ENCODE measurements around the gene HMOX1. TPM values are rescaled to one million over a fixed set of nuclear protein-coding genes. Genes with fewer than 3 reads are reported as not detected.

The HMOX1 gene
- total RNA-seq, 1 experiment from 2014 or later, result 26.4 TPM

GRCh38 chr22:35341090-35341874, 39.6 kb upstream of the HMOX1 start:
- Histone ChIP-seq H3K9me3 (ENCODE audit: control insufficient read depth in 1 of 2, insufficient read depth in 1 of 2, low read depth in 1 of 2, low read length in 2 of 2) (peaks cover 0 to 8% of the 10 kb centered on the region in 2 experiments; a peak in 1 of 4 replicates), H3K9me2 (ENCODE audit: insufficient read depth) (no peaks in the 10 kb centered on the region), H2AFZ (ENCODE audit: low read depth, low read length, poor library complexity, severe bottlenecking) (no peak overlapping the region), H3K9ac (ENCODE audit: low read length) (no peak overlapping the region), H3K27ac (ENCODE audit: low read depth, low read length) (no peak overlapping the region), H3K36me3 (ENCODE audit: control insufficient read depth in 1 of 2, insufficient read depth in 2 of 2, low read length in 2 of 2) (no peaks in the 10 kb centered on the region; a peak in 1 of 4 replicates), H3K79me2 (ENCODE audit: insufficient read depth, low read length) (no peaks in the 10 kb centered on the region), H3K4me1 (ENCODE audit: control insufficient read depth in 1 of 2, insufficient read depth in 2 of 2, low read length in 2 of 2) (no peaks in the 10 kb centered on the region), H3K4me2 (ENCODE audit: low read length) (no peak overlapping the region), H4K20me1 (ENCODE audit: insufficient read depth) (no peaks in the 10 kb centered on the region), H3K27me3 (ENCODE audit: insufficient read depth, low read length) (no peaks in the 10 kb centered on the region), H3K4me3 (replicated peaks in 1 of 2; ENCODE audit: low read depth in 1 of 2, low read length in 2 of 2) (no peak overlapping the region)
- ATAC-seq, result no peak
- ChIA-PET POLR2A (no interaction called here), CTCF (no interaction called here), RAD21 (ENCODE audit: low non-redundant PET in 1 of 2, low total read pairs in 2 of 2, uncharacterized antibody in 2 of 2, unreplicated experiment in 2 of 2) (interaction anchor here in 1 of 2 experiments (1.6 kb wide), 1 partner anchor 9 kb away, joined by 3 read pairs; no protein-coding TSS in a partner anchor)
- no peak for TF ChIP-seq ELF1 (IDR thresholded peaks at IDR 0.05; ENCODE audit: borderline replicate concordance, low read depth)
- no peak for TF ChIP-seq EGR1 (IDR thresholded peaks at IDR 0.05; ENCODE audit: low read depth)
- DNase-seq (ENCODE audit: low read depth, low spot score), result no peak
- BruUV-seq (replicated peaks), result no TSS peak
- intact Hi-C loops (cut with micrococcal nuclease), result no loop called here

DNA sequence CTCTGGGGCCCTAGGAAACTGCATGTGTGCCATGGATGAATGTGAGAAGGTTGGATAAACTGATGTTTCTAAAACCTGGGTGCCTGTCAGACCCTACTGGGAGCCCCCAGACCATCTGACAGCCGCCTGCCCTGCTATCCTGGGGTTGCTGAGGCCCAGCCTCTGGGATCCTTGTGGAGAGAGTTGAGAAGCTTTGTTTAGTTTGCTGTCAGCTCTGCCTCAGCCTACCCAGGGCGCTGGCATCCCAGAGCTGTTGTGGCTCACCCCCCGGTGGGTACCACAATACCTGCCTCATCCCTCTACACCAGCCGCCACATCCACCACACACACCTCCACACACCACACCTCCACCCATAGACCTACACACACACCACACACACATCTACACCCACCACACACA, 38.5 kb upstream of the HMOX1 start:
- ChIA-PET POLR2A (no interaction called here), CTCF (no interaction called here), RAD21 (ENCODE audit: low non-redundant PET in 1 of 2, low total read pairs in 2 of 2, uncharacterized antibody in 2 of 2, unreplicated experiment in 2 of 2) (interaction anchor here in 1 of 2 experiments (1.6 kb wide), 1 partner anchor 8 kb away, joined by 3 read pairs; no protein-coding TSS in a partner anchor)
- Histone ChIP-seq H2AFZ (ENCODE audit: low read depth, low read length, poor library complexity, severe bottlenecking) (no peak overlapping the region), H3K27me3 (ENCODE audit: insufficient read depth, low read length) (no peaks in the 10 kb centered on the region), H3K4me2 (ENCODE audit: low read length) (no peak overlapping the region), H3K9me2 (ENCODE audit: insufficient read depth) (no peaks in the 10 kb centered on the region), H3K36me3 (ENCODE audit: control insufficient read depth in 1 of 2, insufficient read depth in 2 of 2, low read length in 2 of 2) (no peaks in the 10 kb centered on the region; a peak in 1 of 4 replicates), H3K79me2 (ENCODE audit: insufficient read depth, low read length) (no peaks in the 10 kb centered on the region), H4K20me1 (ENCODE audit: insufficient read depth) (no peaks in the 10 kb centered on the region), H3K27ac (ENCODE audit: low read depth, low read length) (peak overlapping the region; percentile 10; the same call in 1 of the 2 replicates), H3K4me1 (ENCODE audit: control insufficient read depth in 1 of 2, insufficient read depth in 2 of 2, low read length in 2 of 2) (no peaks in the 10 kb centered on the region), H3K4me3 (replicated peaks in 1 of 2; ENCODE audit: low read depth in 1 of 2, low read length in 2 of 2) (no peak overlapping the region), H3K9ac (ENCODE audit: low read length) (no peak overlapping the region), H3K9me3 (ENCODE audit: control insufficient read depth in 1 of 2, insufficient read depth in 1 of 2, low read depth in 1 of 2, low read length in 2 of 2) (peaks cover 0 to 8% of the 10 kb centered on the region in 2 experiments; a peak in 1 of 4 replicates)
- ATAC-seq, result no peak
- intact Hi-C loops (cut with micrococcal nuclease), result no loop called here
- DNase-seq (ENCODE audit: low read depth, low spot score), result no peak
- no TSS peak for BruUV-seq (replicated peaks)
- TF ChIP-seq SIN3A (IDR thresholded peaks at IDR 0.05; ENCODE audit: low read depth) (no peak), TCF7L2 (IDR thresholded peaks at IDR 0.05; ENCODE audit: borderline replicate concordance, extremely low read depth, insufficient read depth, insufficient read length) (no peak), EZH2 (IDR thresholded peaks at IDR 0.05) (no peak), YY1 (IDR thresholded peaks at IDR 0.05; ENCODE audit: extremely low read depth, insufficient replicate concordance, low read depth, low read length) (no peak), ZNF274 (IDR thresholded peaks at IDR 0.05; ENCODE audit: low read depth, low read length) (no peak), EZH2phosphoT487 (IDR thresholded peaks at IDR 0.05; ENCODE audit: borderline replicate concordance) (no peak), ATF3 (IDR thresholded peaks at IDR 0.05) (no peak), FOSL1 (IDR thresholded peaks at IDR 0.05; ENCODE audit: low read depth) (no peak), SP1 (IDR thresholded peaks at IDR 0.05; ENCODE audit: low read depth) (no peak), CTCF (IDR thresholded peaks at IDR 0.05 in 2 of 3, conservative IDR thresholded peaks at IDR 0.05 in 1 of 3; ENCODE audit: borderline replicate concordance in 1 of 3, insufficient read depth in 1 of 3, low read depth in 2 of 3, low read length in 2 of 3) (no peak), JUND (IDR thresholded peaks at IDR 0.05) (no peak), ZFX (IDR thresholded peaks at IDR 0.05) (no peak), EGR1 (IDR thresholded peaks at IDR 0.05; ENCODE audit: low read depth) (no peak), POLR2A (IDR thresholded peaks at IDR 0.05; ENCODE audit: borderline replicate concordance, extremely low read depth, insufficient read depth, insufficient read length) (no peak)
- TF ChIP-seq, protein P1, sequence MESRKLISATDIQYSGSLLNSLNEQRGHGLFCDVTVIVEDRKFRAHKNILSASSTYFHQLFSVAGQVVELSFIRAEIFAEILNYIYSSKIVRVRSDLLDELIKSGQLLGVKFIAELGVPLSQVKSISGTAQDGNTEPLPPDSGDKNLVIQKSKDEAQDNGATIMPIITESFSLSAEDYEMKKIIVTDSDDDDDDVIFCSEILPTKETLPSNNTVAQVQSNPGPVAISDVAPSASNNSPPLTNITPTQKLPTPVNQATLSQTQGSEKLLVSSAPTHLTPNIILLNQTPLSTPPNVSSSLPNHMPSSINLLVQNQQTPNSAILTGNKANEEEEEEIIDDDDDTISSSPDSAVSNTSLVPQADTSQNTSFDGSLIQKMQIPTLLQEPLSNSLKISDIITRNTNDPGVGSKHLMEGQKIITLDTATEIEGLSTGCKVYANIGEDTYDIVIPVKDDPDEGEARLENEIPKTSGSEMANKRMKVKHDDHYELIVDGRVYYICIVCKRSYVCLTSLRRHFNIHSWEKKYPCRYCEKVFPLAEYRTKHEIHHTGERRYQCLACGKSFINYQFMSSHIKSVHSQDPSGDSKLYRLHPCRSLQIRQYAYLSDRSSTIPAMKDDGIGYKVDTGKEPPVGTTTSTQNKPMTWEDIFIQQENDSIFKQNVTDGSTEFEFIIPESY (IDR thresholded peaks at IDR 0.05; ENCODE audit: extremely low read depth, insufficient replicate concordance, low read length), result no peak

Measured in HCT116 (cell line).